ENCODE measurements around the gene KRTAP9-6. TPM values are rescaled to one million over a fixed set of nuclear protein-coding genes. Genes with fewer than 3 reads are reported as not detected.

KRTAP9-6 gene
- total and polyA plus RNA-seq, 2 of the 13 experiments (the other 11 are each of a cell fraction or from before 2014, with no cell fraction given) = not detected

- Histone ChIP-seq H3K4me3 (replicated peaks in 1 of 3; ENCODE audit: insufficient read depth in 1 of 3, low read depth in 2 of 3, low read length in 3 of 3) (no peak overlapping the region), H2AFZ (ENCODE audit: low read length) (no peak overlapping the region), H3K9me3 (ENCODE audit: low read length) (no peaks in the 10 kb centered on the region), H3K27me3 (ENCODE audit: control insufficient read depth in 1 of 2, insufficient read depth in 2 of 2, low read length in 2 of 2) (peaks cover 0 to 8% of the 10 kb centered on the region in 2 experiments; a peak in 2 of 5 replicates), H3K9ac (ENCODE audit: insufficient read depth, low read depth, low read length) (no peak overlapping the region), H3K36me3 (replicated peaks in 1 of 2; ENCODE audit: control insufficient read depth in 1 of 2, insufficient read depth in 2 of 2, low read length in 2 of 2) (no peaks in the 10 kb centered on the region), H4K20me1 (ENCODE audit: insufficient read depth, low read length) (no peaks in the 10 kb centered on the region), H3K27ac (ENCODE audit: extremely low read length, insufficient read depth, low read length) (no peak overlapping the region), H3K79me2 (ENCODE audit: insufficient read depth, low read length) (no peaks in the 10 kb centered on the region), H3K4me2 (ENCODE audit: low read depth, low read length) (no peak overlapping the region), H3K4me1 (ENCODE audit: insufficient read depth, low read length) (no peaks in the 10 kb centered on the region)
- BruUV-seq (replicated peaks) = no TSS peak
- WGBS (ENCODE audit: low lambda C conversion rate) = 64% methylated on average over 1 of the region's 1 CpG
- intact Hi-C loops (cut with micrococcal nuclease; ENCODE audit: unreplicated experiment) (no loop called here), in situ Hi-C loops (cut with HindIII; ENCODE audit: extremely low pct_ligation_motif_present, low pct_unique_long_range_greater_than_20kb) (no loop called here)
- no peak for DNase-seq (ENCODE audit: low spot score)
- FAIRE-seq = no peak
- ChIA-PET POLR2A (no interaction called here), CTCF (ENCODE audit: low intra/inter-chr PET ratio, low total read pairs) (no interaction called here)
- no peak for TF ChIP-seq ZBED4 (CRISPR knock-in tag; IDR thresholded peaks at IDR 0.05; ENCODE audit: borderline replicate concordance)
- no peak for TF ChIP-seq EZH2 (conservative IDR thresholded peaks at IDR 0.05; ENCODE audit: low read depth, low read length)
- TF ChIP-seq ZNF296 (CRISPR knock-in tag; conservative IDR thresholded peaks at IDR 0.05) = no peak
- ATAC-seq = no peak
Measured at GRCh38 chr17:41256291-41256685, 8.9 kb upstream of the KRTAP9-6 start.

- in situ Hi-C loops (cut with HindIII; ENCODE audit: extremely low pct_ligation_motif_present, low pct_unique_long_range_greater_than_20kb) (no loop called here), intact Hi-C loops (cut with micrococcal nuclease; ENCODE audit: unreplicated experiment) (no loop called here)
- no peaks in the 10 kb centered on the region for H3K36me3 ChIP-seq (replicated peaks in 1 of 2; ENCODE audit: control insufficient read depth in 1 of 2, insufficient read depth in 2 of 2, low read length in 2 of 2)
- ChIA-PET CTCF (ENCODE audit: low intra/inter-chr PET ratio, low total read pairs) (no interaction called here), POLR2A (no interaction called here)
- H3K4me1 ChIP-seq (ENCODE audit: insufficient read depth, low read length) = no peaks in the 10 kb centered on the region
- BruUV-seq (replicated peaks) = no TSS peak
- no peak overlapping the region for H3K4me3 ChIP-seq (replicated peaks in 1 of 3; ENCODE audit: insufficient read depth in 1 of 3, low read depth in 2 of 3, low read length in 3 of 3)
- no peak for ATAC-seq
- TF ChIP-seq ZNF317 (CRISPR knock-in tag; IDR thresholded peaks at IDR 0.05) (no peak), ZBTB20 (CRISPR knock-in tag; IDR thresholded peaks at IDR 0.05; ENCODE audit: borderline replicate concordance, low read depth) (no peak), CHD4 (IDR thresholded peaks at IDR 0.05; ENCODE audit: borderline replicate concordance, low read length) (no peak), GATAD1 (CRISPR knock-in tag; IDR thresholded peaks at IDR 0.05) (no peak), RARG (CRISPR knock-in tag; IDR thresholded peaks at IDR 0.05; ENCODE audit: low read depth) (no peak), EP300 (IDR thresholded peaks at IDR 0.05; ENCODE audit: low read depth in 2 of 2, low read length in 2 of 2) (no peak), EP300 (CRISPR knock-in tag; IDR thresholded peaks at IDR 0.05; ENCODE audit: borderline replicate concordance) (no peak), EZH2 (conservative IDR thresholded peaks at IDR 0.05; ENCODE audit: low read depth, low read length) (no peak), ZBTB7A (CRISPR knock-in tag; IDR thresholded peaks at IDR 0.05) (no peak), ARNT (IDR thresholded peaks at IDR 0.05) (no peak), ZNF761 (CRISPR knock-in tag; conservative IDR thresholded peaks at IDR 0.05) (no peak), ZNF780A (CRISPR knock-in tag; IDR thresholded peaks at IDR 0.05) (no peak), RFXAP (CRISPR knock-in tag; IDR thresholded peaks at IDR 0.05; ENCODE audit: borderline replicate concordance) (no peak)
- no peaks in the 10 kb centered on the region for H3K9me3 ChIP-seq (ENCODE audit: low read length)
- H3K4me2 ChIP-seq (ENCODE audit: low read depth, low read length) = no peak overlapping the region
- no peak overlapping the region for H3K9ac ChIP-seq (ENCODE audit: insufficient read depth, low read depth, low read length)
- H2AFZ ChIP-seq (ENCODE audit: low read length) = no peak overlapping the region
- DNase-seq (ENCODE audit: low spot score) = no peak
- no peak overlapping the region for H3K27ac ChIP-seq (ENCODE audit: extremely low read length, insufficient read depth, low read length)
- no peaks in the 10 kb centered on the region for H3K79me2 ChIP-seq (ENCODE audit: insufficient read depth, low read length)
- H4K20me1 ChIP-seq (ENCODE audit: insufficient read depth, low read length) = no peaks in the 10 kb centered on the region
- peaks cover 0 to 8% of the 10 kb centered on the region in 2 experiments; a peak in 2 of 5 replicates for H3K27me3 ChIP-seq (ENCODE audit: control insufficient read depth in 1 of 2, insufficient read depth in 2 of 2, low read length in 2 of 2)
- FAIRE-seq = no peak
Measured at GRCh38 chr17:41258406-41258805, 6.8 kb upstream of the KRTAP9-6 start.
